Mesodermal cell (in vitro differentiated cells): ENCODE data around the gene OLFML2B.

Source experiments
- H3K27ac ChIP-seq: 2 replicates; pipeline ENCODE4 v1.7.0; 2013; ENCODE audit warnings: mild to moderate bottlenecking, low read depth, low read length, moderate library complexity; ENCODE audit not compliant: severe bottlenecking
- H3K36me3 ChIP-seq: 2 replicates; pipeline ENCODE4 v1.7.1; 2013; ENCODE audit warnings: mild to moderate bottlenecking, low read length, moderate library complexity; ENCODE audit not compliant: control insufficient read depth, insufficient read depth
- H3K4me1 ChIP-seq: one replicate; pipeline ENCODE4 v1.7.1; 2013; ENCODE audit warnings: mild to moderate bottlenecking, low read length; ENCODE audit not compliant: insufficient read depth, control insufficient read depth, poor library complexity, severe bottlenecking
- H3K4me3 ChIP-seq: 2 replicates; pipeline ENCODE4 v1.7.0; 2013; ENCODE audit warnings: low read length, control low read depth, mild to moderate bottlenecking; ENCODE audit not compliant: insufficient read depth, poor library complexity, severe bottlenecking; ENCODE audit errors: extremely low read depth
- H3K9me3 ChIP-seq: 2 replicates; pipeline ENCODE4 v1.7.1; 2013; ENCODE audit warnings: mild to moderate bottlenecking, low read length, moderate library complexity; ENCODE audit not compliant: control insufficient read depth
- WGBS, 2 experiments: methylation state at CpG; one replicate each; pipeline ENCODE4 v1.1.5; 2013; ENCODE audit warnings: missing lambda C conversion rate in 2 of 2; ENCODE audit not compliant: insufficient coverage in 2 of 2; 5-methylcytosine and 5-hydroxymethylcytosine counted together

The OLFML2B gene

DNA sequence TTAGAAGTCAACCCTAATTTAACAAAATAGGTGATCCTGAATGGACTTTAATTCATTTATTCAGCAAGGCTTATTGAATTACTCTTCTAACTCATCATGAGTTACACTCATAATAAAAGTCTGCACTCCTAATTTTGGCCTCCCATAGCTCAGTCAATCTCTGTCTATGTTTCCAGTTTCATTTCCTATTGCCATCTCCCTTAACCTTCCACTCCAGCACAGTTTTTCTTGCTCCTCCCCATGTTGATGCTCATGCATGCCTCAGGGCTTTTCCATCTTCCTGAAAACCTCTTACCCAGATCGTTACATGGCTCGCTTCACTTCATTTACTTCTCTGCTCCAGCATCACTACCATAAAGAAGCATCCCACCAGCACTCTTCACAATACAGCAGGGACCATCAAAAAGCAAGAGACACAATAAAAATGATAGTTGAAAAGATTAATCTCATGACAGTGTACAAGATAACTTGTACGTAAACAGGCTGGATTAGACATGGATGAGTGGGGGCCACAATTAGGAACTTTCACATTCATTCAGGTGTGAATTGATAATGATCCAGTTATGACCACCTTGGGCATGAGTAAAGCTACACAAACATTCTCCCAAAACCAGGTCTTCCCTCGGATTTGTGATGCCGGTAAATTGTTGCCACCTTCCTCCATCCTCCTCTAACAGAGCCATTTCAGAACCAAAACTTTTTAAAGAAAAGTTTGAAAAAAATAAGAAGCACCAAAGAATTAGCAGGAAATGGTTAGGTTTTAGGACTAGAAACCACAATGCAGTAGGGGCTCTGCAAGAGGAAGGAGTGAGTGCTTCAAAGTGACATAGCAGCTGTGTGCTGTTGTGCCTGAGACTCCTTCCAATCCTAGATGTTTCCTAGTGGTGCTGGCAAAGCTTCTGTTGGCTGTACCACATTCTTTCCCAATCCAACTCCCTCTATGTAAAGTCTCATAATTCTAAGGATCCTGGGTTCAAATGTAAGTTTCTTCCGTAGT is 89.8 kb downstream of the OLFML2B start:
- WGBS, 2 experiments, result 75% methylated on average over 3 of the region's 6 CpGs; no CpG with 5 or more reads in 1 of the 2 experiments
- Histone ChIP-seq H3K4me1 (no peaks in the 10 kb centered on the region), H3K27ac (no peak overlapping the region), H3K9me3 (no peaks in the 10 kb centered on the region), H3K4me3 (no peak overlapping the region), H3K36me3 (no peaks in the 10 kb centered on the region)
